Activated CD4-positive, alpha-beta T cell treated with anti-CD3 and anti-CD28 coated beads for 36 hours (primary cell): ENCODE measurements around the gene CNTNAP5. TPM values are rescaled to one million over a fixed set of nuclear protein-coding genes. Genes with fewer than 3 reads are reported as not detected.

ENCODE experiments used
- ATAC-seq: fragments of 200-7000 bp; cut with Tn5 transposase; one replicate; pipeline ENCODE4 v1.10.0; 2021; ENCODE audit warnings: mild to moderate bottlenecking, moderate library complexity
- CTCF ChIA-PET: fragments of 350-600 bp; sonication (Branson Sonifier 250); formaldehyde crosslinking; loops from one replicate; lab custom pipeline; 2021; ENCODE audit warnings: antibody characterized with exemption; lab: Charles Lee
- POLR2A ChIA-PET: fragments of 350-600 bp; sonication (Branson Sonifier 250); formaldehyde crosslinking; loops from one replicate; lab custom pipeline; 2021; ENCODE audit warnings: antibody characterized with exemption, inconsistent platforms; lab: Charles Lee
- DNase-seq: peaks from one replicate; pipeline ENCODE4 v3.0.0-alpha.2; 2020
- H3K27ac Mint-ChIP-seq: one replicate; pipeline ENCODE4 v1.8.0; 2021; ENCODE audit warnings: mixed read lengths
- H3K27me3 Mint-ChIP-seq: one replicate; pipeline ENCODE4 v1.8.0; 2021; ENCODE audit warnings: mixed read lengths
- H3K36me3 Mint-ChIP-seq: one replicate; pipeline ENCODE4 v1.8.0; 2021; ENCODE audit warnings: low read depth, mixed read lengths
- H3K4me1 Mint-ChIP-seq: one replicate; pipeline ENCODE4 v1.8.0; 2021; ENCODE audit warnings: mixed read lengths
- H3K4me3 Mint-ChIP-seq: one replicate; pipeline ENCODE4 v1.8.0; 2021; ENCODE audit warnings: mild to moderate bottlenecking, moderate library complexity, mixed read lengths
- H3K9me3 Mint-ChIP-seq: one replicate; pipeline ENCODE4 v1.8.0; 2021; ENCODE audit warnings: low read depth, mixed read lengths
- intact Hi-C, 2 experiments: fragments of 100-400 bp; cut with DNase I in 1 of 2; cut with micrococcal nuclease in 1 of 2; formaldehyde crosslinking; loops; one replicate each; pipeline versions ENCODE4 v1.14.2 to v1.15.1; 2022 to 2024; cut with DNase I, micrococcal nuclease
- total RNA-seq, 2 experiments: library from RNA; stranded (reverse); gene quantifications; one replicate each; pipeline ENCODE4 v1.2.3, GENCODE V29; 2021

The CNTNAP5 gene
- not detected for total RNA-seq

DNA sequence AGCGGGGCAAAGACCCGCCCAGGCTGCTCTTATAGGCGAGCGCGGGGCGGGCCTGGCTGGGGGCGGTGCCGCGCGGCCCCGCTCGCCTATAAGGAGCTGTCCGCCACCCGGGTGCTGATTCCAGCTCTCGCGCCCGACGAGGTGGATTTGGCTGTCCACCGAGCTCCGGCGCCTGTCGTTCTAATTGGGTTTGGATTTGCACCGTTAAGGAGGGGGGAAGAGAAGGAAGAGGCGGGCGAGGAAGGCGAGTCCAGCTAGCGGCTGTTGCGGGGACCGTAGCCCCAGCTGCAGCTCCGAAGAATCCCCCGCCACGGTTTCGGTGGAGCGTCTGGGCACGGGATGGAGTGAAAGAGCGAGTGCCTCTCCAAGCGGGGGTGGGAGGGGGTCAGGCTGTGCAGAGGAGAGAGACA, at the start of gene CNTNAP5:
TSS of gene CNTNAP5 (plus strand) at position 117 of the 410 bp plus-strand sequence. CDS start 364 bp downstream, outside the sequence.
- ChIA-PET POLR2A (no interaction called here), CTCF (no interaction called here)
- H3K27ac Mint-ChIP-seq, result no peak within 1 kb of the TSS
- intact Hi-C loops, result no loop called here
- H3K36me3 Mint-ChIP-seq, result no peaks in the 10 kb centered on the region
- no peak within 1 kb of the TSS for H3K4me3 Mint-ChIP-seq
- DNase-seq (peak; percentile 53), ATAC-seq (no peak)
- peaks cover 2% of the 10 kb centered on the region for H3K9me3 Mint-ChIP-seq
- H3K4me1 Mint-ChIP-seq, result peaks cover 3% of the 10 kb centered on the region
- peaks cover 30% of the 10 kb centered on the region for H3K27me3 Mint-ChIP-seq

DNA sequence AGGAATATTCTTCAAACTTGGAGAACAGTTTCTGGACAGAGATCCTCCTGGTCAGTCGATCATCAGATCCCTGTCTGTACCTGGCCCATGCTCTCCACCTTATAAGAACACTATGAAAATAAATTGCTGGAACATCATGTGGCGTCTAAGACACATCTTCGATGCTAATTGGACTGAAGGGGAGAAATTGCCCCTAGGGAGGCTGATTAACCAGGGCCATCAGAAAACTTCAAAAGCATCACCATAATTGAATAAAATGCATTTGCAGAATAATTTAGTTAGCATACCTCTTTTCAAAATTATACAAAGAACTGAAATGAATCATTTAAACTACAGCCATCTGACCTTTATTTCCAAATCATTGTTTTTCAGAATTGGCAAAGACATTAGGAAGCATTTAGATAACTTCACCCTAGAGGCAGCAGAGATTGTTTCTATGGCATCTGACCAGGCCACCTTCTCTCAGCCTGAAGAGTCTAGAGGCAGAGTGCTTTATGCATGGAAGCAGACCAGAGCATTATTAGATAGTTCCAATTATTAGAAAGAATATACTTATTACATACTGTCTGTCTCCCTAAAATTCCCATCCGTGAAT, 48.9 kb upstream of the CNTNAP5 start:
- H3K27me3 Mint-ChIP-seq, result no peaks in the 10 kb centered on the region
- H3K4me1 Mint-ChIP-seq, result no peaks in the 10 kb centered on the region
- DNase-seq (no peak), ATAC-seq (no peak)
- no peaks in the 10 kb centered on the region for H3K36me3 Mint-ChIP-seq
- ChIA-PET CTCF (interaction anchor here (0.6 kb wide), 1 partner anchor 1569 kb away, joined by 3 read pairs; no protein-coding TSS in a partner anchor), POLR2A (no interaction called here)
- intact Hi-C loops, result no loop called here
- H3K27ac Mint-ChIP-seq, result no peak overlapping the region
- H3K4me3 Mint-ChIP-seq, result no peak overlapping the region
- H3K9me3 Mint-ChIP-seq, result peaks cover 13% of the 10 kb centered on the region

DNA sequence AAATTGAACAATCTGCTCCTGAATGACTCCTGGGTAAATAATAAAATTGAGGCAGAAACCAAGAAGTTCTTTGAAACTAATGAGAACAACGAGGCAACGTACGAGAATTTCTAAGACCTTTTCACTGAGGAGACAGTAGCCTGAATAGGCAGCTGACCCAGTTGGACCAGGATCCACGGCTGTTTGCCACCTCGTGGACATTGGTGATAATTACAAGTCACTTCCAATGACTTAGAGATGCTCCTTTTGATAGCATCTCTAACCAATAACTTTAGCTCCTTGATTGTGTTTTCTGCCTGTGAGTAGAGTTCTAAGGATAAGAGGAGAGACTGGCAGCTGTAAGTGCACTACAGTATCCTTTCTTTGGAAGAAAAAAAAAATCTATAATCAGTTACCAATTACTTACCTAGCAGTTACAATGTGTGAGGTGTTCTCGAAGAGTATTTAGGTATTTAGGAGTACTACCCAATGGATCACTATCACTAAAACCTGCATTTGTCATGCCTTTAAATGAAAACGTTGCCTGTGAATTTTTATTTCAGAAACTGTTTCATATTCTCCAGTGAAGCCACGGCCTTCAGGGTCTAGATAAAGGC, 31.3 kb upstream of the CNTNAP5 start:
- CTCF ChIA-PET, result interaction anchor here (1.0 kb wide), 1 partner anchor 14 kb away, joined by 3 read pairs; no protein-coding TSS in a partner anchor
- H3K36me3 Mint-ChIP-seq, result no peaks in the 10 kb centered on the region
- DNase-seq (peak; percentile 35), ATAC-seq (no peak)
- H3K4me1 Mint-ChIP-seq, result peaks cover 5% of the 10 kb centered on the region
- H3K27me3 Mint-ChIP-seq, result no peaks in the 10 kb centered on the region
- no peak overlapping the region for H3K4me3 Mint-ChIP-seq
- no peak overlapping the region for H3K27ac Mint-ChIP-seq
- POLR2A ChIA-PET, result no interaction called here
- intact Hi-C loops, result no loop called here
- H3K9me3 Mint-ChIP-seq, result no peaks in the 10 kb centered on the region

DNA sequence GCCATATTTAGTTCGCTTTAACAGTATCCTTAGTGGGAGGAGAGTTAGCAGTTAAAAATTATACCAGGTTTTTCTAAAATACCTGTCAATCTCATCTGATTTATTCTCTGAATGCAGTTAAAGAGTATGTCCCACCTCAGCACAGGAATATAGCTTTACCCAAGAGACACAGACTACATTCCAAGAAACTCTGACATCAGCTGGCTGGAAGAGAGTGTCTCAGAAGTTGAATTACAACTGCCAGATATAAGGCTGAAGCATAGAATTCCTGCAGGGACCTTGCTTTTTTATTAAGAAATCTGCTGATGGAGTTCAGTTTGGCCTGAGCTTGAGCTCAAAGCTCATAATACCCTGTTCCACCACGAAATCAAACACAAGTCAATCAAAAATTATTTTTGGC, 25.4 kb upstream of the CNTNAP5 start:
- no peaks in the 10 kb centered on the region for H3K27me3 Mint-ChIP-seq
- no peak for ATAC-seq
- ChIA-PET CTCF (no interaction called here), POLR2A (no interaction called here)
- no peak overlapping the region for H3K27ac Mint-ChIP-seq
- no peaks in the 10 kb centered on the region for H3K4me1 Mint-ChIP-seq
- DNase-seq, result no peak
- H3K4me3 Mint-ChIP-seq, result no peak overlapping the region
- intact Hi-C loops, result no loop called here
- no peaks in the 10 kb centered on the region for H3K9me3 Mint-ChIP-seq
- H3K36me3 Mint-ChIP-seq, result no peaks in the 10 kb centered on the region

DNA sequence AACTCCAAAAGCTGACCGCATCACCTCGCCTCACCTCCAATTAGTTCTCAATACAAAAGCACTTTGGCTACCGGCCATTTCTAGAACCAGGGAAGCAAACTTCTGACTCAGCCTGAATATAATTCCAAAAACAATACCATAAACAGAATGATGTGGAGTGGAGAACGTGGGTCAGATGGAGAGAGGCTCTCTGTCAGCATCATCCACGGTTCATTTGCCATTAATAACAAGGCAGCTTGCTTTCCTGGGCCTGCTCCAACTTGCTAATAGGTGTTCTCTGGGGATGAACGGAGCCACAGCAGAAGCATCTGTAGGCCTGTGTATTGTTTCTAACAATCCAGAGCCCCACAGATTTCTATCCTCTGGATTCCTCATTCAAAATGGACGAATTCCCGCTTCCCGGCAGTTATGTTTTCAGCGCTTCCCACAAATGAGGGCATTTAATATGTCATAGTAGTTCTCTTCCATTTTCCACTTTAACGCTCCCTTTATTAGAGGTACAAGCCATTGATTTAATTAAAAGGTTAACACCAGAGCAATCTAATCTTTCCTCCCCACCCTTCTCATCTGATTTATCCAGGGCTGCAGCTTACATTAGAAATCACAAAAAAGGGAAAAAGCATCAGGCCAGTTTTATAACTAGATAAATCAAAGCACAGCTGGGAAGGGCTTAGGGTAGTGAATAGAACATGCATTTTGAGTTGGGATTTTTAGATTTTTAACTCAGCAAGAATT, 23.2 kb upstream of the CNTNAP5 start:
- H3K4me1 Mint-ChIP-seq, result no peaks in the 10 kb centered on the region
- ATAC-seq, result no peak
- no peak for DNase-seq
- ChIA-PET CTCF (no interaction called here), POLR2A (no interaction called here)
- H3K36me3 Mint-ChIP-seq, result no peaks in the 10 kb centered on the region
- no peak overlapping the region for H3K27ac Mint-ChIP-seq
- intact Hi-C loops, result no loop called here
- H3K27me3 Mint-ChIP-seq, result no peaks in the 10 kb centered on the region
- no peaks in the 10 kb centered on the region for H3K9me3 Mint-ChIP-seq
- no peak overlapping the region for H3K4me3 Mint-ChIP-seq

DNA sequence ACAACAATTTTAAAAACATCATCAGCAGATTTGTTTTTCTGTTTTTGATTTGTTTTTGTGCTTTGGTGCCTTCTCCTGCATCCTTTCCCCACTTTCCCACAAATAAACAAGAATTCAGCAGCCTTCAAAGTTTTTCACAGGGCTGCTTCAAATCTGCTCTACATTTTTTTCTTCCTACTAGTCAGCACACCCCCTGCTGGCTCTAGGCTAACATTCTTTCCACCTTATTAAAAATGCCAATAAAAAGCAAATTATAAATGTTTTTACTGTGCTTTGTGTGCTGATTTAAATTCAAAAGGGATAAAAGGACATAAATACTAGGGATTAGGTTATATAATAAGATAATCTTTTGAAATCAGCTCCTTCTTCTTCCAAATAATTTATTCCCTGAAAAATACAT, 6.2 kb upstream of the CNTNAP5 start:
- no peak for ATAC-seq
- intact Hi-C loops, result no loop called here

DNA sequence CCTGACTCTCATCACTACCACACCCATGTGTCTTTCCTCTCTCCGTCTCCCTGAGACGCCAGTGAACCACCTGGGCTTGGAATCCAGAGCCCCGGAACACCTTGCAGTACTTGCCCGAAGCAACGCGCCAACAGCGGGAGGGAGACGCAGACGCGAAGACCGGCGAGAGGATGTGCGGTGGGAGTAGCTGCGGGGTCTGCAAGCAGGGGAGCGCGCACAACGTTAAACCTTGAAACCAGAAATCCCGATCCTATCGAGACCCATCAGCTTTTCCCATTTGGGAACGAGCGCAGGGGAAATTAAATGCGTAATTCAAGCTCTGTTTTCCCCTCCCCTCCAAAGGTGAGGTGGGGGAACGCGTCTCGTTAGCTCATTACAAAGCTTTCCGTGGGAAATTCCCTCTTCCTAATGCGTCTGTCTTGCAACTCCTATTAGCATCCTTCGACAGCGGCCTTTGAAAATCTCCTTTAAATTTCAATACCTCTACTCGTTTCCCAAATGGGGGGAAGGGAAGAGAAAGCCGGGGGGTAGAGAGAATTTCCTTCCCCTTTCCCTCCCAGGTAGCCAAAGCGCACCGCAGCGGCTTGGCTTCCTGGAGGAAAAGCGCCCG, 421 bp upstream of the CNTNAP5 start:
- no peak for ATAC-seq
- intact Hi-C loops, result no loop called here
- no peak overlapping the region for H3K27ac Mint-ChIP-seq
- no peak overlapping the region for H3K4me3 Mint-ChIP-seq
- H3K36me3 Mint-ChIP-seq, result no peaks in the 10 kb centered on the region
- no peak for DNase-seq
- ChIA-PET POLR2A (no interaction called here), CTCF (no interaction called here)
- peaks cover 3% of the 10 kb centered on the region for H3K4me1 Mint-ChIP-seq
- H3K9me3 Mint-ChIP-seq, result peaks cover 2% of the 10 kb centered on the region
- peaks cover 30% of the 10 kb centered on the region for H3K27me3 Mint-ChIP-seq

More for the DNA sequence above, 6.2 kb upstream of the CNTNAP5 start:
- H3K27me3 Mint-ChIP-seq, result peaks cover 3% of the 10 kb centered on the region
- ChIA-PET POLR2A (no interaction called here), CTCF (no interaction called here)
- H3K36me3 Mint-ChIP-seq, result no peaks in the 10 kb centered on the region
- H3K4me1 Mint-ChIP-seq, result no peaks in the 10 kb centered on the region
- H3K4me3 Mint-ChIP-seq, result no peak overlapping the region
- peaks cover 2% of the 10 kb centered on the region for H3K9me3 Mint-ChIP-seq
- H3K27ac Mint-ChIP-seq, result no peak overlapping the region
- DNase-seq, result no peak

DNA sequence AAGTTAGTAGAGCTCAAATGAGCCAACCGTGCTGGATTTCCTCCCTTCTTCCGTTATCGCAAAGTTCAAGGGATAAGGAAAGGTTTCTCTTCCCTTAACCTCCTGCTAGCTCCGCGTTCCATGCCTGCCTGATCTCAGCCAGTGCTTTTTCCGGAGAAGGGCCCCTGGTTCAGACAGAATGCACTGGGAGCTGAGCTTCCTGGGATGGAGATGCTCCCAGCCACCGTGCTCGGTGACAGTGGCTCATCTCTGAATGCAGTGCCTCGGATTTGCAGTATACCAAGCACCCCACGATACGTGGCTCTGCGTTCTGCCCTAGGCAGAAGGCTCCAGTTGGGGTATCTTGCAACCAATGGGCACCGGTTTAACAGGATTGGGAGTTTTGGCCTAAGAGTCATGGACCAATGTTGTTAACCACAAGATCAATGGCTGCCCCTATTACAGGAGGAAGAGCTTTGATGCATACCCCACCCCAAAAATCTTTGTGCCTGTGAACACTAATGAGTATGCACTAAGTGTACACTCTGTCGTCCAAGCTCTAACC, 876 bp downstream of the CNTNAP5 start:
- H3K9me3 Mint-ChIP-seq, result peaks cover 2% of the 10 kb centered on the region
- no peak overlapping the region for H3K4me3 Mint-ChIP-seq
- H3K36me3 Mint-ChIP-seq, result no peaks in the 10 kb centered on the region
- peaks cover 30% of the 10 kb centered on the region for H3K27me3 Mint-ChIP-seq
- peaks cover 3% of the 10 kb centered on the region for H3K4me1 Mint-ChIP-seq
- no peak for ATAC-seq
- POLR2A ChIA-PET, result no interaction called here
- no peak for DNase-seq
- intact Hi-C loops, result no loop called here
- H3K27ac Mint-ChIP-seq, result no peak overlapping the region
- CTCF ChIA-PET, result interaction anchor here (0.7 kb wide), 1 partner anchor 471 kb away, joined by 3 read pairs; no protein-coding TSS in a partner anchor

DNA sequence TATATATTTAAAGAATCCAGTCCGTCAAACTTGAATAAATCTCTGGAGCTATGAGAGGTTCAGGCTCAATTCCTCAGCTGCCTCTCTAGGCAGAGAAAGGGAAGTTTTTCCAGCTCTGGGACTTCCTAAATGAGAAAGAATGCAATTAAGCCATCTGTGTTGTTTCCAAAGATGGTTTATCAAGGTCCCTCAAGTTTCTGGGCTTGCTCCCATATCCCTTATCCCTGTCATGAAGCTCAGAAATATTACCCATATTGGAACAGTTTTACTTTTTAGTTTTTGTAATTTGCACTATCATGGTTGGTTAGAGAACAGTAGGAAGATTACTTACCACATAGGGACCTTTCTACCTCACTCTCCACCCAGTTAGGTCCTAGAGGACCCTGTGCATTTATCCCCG, 1.4 kb downstream of the CNTNAP5 start:
- DNase-seq (no peak), ATAC-seq (no peak)
- H3K36me3 Mint-ChIP-seq, result no peaks in the 10 kb centered on the region
- H3K4me1 Mint-ChIP-seq, result peaks cover 3% of the 10 kb centered on the region
- H3K27ac Mint-ChIP-seq, result no peak overlapping the region
- ChIA-PET POLR2A (no interaction called here), CTCF (interaction anchor here (0.7 kb wide), 1 partner anchor 470 kb away, joined by 3 read pairs; no protein-coding TSS in a partner anchor)
- no peak overlapping the region for H3K4me3 Mint-ChIP-seq
- H3K27me3 Mint-ChIP-seq, result peaks cover 30% of the 10 kb centered on the region
- peaks cover 2% of the 10 kb centered on the region for H3K9me3 Mint-ChIP-seq
- intact Hi-C loops, result no loop called here

DNA sequence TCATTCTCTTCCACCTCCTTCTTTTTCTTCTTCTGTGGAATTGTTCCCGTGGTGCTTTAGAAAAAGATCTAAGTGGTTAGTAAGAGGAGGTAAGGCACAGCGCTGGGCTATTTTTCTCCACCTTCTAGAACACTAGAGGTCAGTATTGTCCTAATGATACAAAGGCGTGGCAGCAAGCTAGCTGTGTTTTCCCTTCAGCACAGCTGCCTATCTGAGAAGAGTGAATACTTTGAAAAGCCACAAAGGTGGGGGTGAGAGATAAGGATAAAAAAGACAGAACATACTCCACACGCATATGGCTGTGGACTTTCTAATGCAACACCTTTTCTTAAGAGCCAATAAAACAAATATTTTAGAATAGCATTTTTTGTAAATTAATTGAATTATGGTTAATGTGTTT, 2.1 kb downstream of the CNTNAP5 start:
- peaks cover 2% of the 10 kb centered on the region for H3K9me3 Mint-ChIP-seq
- peaks cover 3% of the 10 kb centered on the region for H3K4me1 Mint-ChIP-seq
- ATAC-seq (no peak), DNase-seq (peak; percentile 4)
- no peaks in the 10 kb centered on the region for H3K36me3 Mint-ChIP-seq
- H3K27me3 Mint-ChIP-seq, result peaks cover 30% of the 10 kb centered on the region
- intact Hi-C loops, result no loop called here
- H3K4me3 Mint-ChIP-seq, result no peak overlapping the region
- ChIA-PET CTCF (interaction anchor here (0.5 kb wide), 1 partner anchor 37 kb away, joined by 4 read pairs; no protein-coding TSS in a partner anchor), POLR2A (no interaction called here)
- H3K27ac Mint-ChIP-seq, result no peak overlapping the region

DNA sequence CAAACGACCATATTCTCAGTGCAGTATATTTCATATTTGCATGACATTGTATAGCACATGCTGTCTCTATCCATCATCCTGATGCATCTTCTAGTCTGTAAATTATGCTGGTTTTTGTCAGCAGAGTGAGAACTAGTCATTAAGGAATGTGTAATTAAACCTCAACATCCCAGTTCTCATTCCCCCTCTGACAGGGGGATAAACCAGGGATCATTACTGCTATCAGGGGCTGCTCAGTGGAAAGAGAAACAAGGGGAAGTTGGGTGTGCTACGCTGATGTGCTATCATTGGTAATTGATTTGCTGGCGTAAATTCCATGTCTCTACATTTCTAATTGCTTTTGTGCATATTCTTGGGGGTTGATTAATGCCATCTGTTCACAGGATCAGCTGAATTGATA, 7.7 kb downstream of the CNTNAP5 start:
- H3K4me3 Mint-ChIP-seq, result no peak overlapping the region
- DNase-seq (no peak), ATAC-seq (no peak)
- no peaks in the 10 kb centered on the region for H3K27me3 Mint-ChIP-seq
- peaks cover 5% of the 10 kb centered on the region for H3K9me3 Mint-ChIP-seq
- no peak overlapping the region for H3K27ac Mint-ChIP-seq
- POLR2A ChIA-PET, result no interaction called here
- CTCF ChIA-PET, result no interaction called here
- no peaks in the 10 kb centered on the region for H3K4me1 Mint-ChIP-seq
- H3K36me3 Mint-ChIP-seq, result no peaks in the 10 kb centered on the region
- intact Hi-C loops, result no loop called here
